ENCODE measurements around the gene ALAS2.
"Not testable (repeated sequence)": the region's sequence is repeated elsewhere in the genome, so short reads cannot be mapped to it uniquely, and the experiment has no call there.

ALAS2 gene

GRCh38 chrX:55030271-55031205 is at the start of gene ALAS2:
TSS of gene ALAS2 (minus strand) at chrX:55030977. CDS start at chrX:55026000, 4,977 bp downstream.
- DNase-seq (ENCODE audit: low spot score): no peak

GRCh38 chrX:55074851-55075467 is 44.2 kb upstream of the ALAS2 start, which contains the start of gene PAGE2B:
TSS of gene PAGE2B (plus strand) at chrX:55075030. CDS start at chrX:55076042, 1,012 bp downstream.
- DNase-seq (ENCODE audit: low spot score): no peak

- DNase-seq (ENCODE audit: low spot score): no peak
Observed at GRCh38 chrX:55072286-55072685, 41.5 kb upstream of the ALAS2 start.

GRCh38 chrX:55067180-55067579 is 36.4 kb upstream of the ALAS2 start:
- not testable (repeated sequence) for DNase-seq (ENCODE audit: low spot score)

GRCh38 chrX:55057675-55058249 is 27.0 kb upstream of the ALAS2 start:
- peak; percentile 40 for DNase-seq (ENCODE audit: low spot score)

- peak; percentile 11 for DNase-seq (ENCODE audit: low spot score)
Observed at GRCh38 chrX:55056820-55057674, 26.3 kb upstream of the ALAS2 start.

GRCh38 chrX:55050599-55050998 is 19.8 kb upstream of the ALAS2 start:
- not testable (repeated sequence) for DNase-seq (ENCODE audit: low spot score)

- DNase-seq (ENCODE audit: low spot score): no peak
Observed at GRCh38 chrX:55041514-55041913, 10.7 kb upstream of the ALAS2 start.

- no peak for DNase-seq (ENCODE audit: low spot score)
Observed at GRCh38 chrX:55039471-55039870, 8.7 kb upstream of the ALAS2 start.

- no peak for DNase-seq (ENCODE audit: low spot score)
Observed at GRCh38 chrX:55033429-55033828, 2.7 kb upstream of the ALAS2 start.

- DNase-seq (ENCODE audit: low spot score): no peak
Observed at GRCh38 chrX:55029291-55029690, 1.5 kb downstream of the ALAS2 start.

GRCh38 chrX:55028611-55029010 is 2.2 kb downstream of the ALAS2 start:
- no peak for DNase-seq (ENCODE audit: low spot score)

GRCh38 chrX:55028040-55028439 is 2.7 kb downstream of the ALAS2 start:
- DNase-seq (ENCODE audit: low spot score): no peak

GRCh38 chrX:55026840-55027239 is 3.9 kb downstream of the ALAS2 start:
- no peak for DNase-seq (ENCODE audit: low spot score)

- no peak for DNase-seq (ENCODE audit: low spot score)
Observed at GRCh38 chrX:55026143-55026542, 4.6 kb downstream of the ALAS2 start.

GRCh38 chrX:55014897-55015299 is 15.9 kb downstream of the ALAS2 start:
- no peak for DNase-seq (ENCODE audit: low spot score)

- DNase-seq (ENCODE audit: low spot score): no peak
Observed at GRCh38 chrX:55011294-55011693, 19.5 kb downstream of the ALAS2 start.

- DNase-seq (ENCODE audit: low spot score): no peak
Observed at GRCh38 chrX:55008571-55009358, 22.0 kb downstream of the ALAS2 start.

GRCh38 chrX:55007656-55008055 is 23.1 kb downstream of the ALAS2 start:
- no peak for DNase-seq (ENCODE audit: low spot score)

- no peak for DNase-seq (ENCODE audit: low spot score)
Observed at GRCh38 chrX:55006827-55007621, 23.8 kb downstream of the ALAS2 start.
